ENCODE data around the gene PIRT.
"Not testable (repeated sequence)": the region's sequence is repeated elsewhere in the genome, so short reads cannot be mapped to it uniquely, and the experiment has no call there.

PIRT gene

DNA sequence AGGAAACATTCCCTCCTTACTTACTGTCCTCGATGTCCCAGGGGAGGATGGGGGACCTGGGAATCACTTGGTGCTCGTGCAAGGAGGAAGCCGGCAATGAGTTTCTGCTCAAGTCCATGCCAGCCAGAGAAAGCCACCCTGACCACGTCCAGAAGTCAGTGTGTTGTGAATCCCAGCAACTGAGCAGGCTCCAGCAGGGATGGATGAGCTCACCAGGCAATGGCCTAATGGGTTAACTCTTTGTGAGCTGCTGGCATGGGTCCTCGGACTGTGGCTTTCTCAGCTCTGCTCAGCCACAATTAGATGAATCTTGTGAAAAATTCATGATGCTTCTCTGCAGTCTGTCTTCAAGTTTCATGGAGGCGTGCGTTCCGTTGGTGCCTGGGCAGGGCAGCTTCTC, at the start of gene PIRT:
TSS of gene PIRT (minus strand) at position 167 of the 400 bp plus-strand sequence. CDS start 12,442 bp downstream, outside the sequence.
- no peak for DNase-seq

DNA sequence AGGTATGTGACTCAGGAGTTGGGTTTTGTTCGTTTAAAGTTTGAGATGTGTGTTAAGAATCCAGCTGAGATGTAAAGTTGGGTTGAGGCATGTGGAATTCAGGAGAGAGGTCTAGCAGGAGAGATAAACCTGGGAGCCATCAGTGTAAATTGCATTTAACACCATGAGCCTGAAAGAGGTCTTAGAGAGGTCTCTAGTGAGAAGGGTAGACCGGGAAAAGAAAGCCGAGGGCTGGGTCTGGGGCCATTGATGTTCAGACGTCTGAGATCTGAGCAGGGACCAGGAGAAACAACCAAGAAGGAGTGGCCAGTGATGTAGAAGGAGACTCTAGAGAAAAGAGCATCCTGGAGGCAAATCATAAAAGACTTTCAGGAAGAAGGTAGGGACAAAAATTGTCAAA, 44.1 kb upstream of the PIRT start:
- no peak for DNase-seq

DNA sequence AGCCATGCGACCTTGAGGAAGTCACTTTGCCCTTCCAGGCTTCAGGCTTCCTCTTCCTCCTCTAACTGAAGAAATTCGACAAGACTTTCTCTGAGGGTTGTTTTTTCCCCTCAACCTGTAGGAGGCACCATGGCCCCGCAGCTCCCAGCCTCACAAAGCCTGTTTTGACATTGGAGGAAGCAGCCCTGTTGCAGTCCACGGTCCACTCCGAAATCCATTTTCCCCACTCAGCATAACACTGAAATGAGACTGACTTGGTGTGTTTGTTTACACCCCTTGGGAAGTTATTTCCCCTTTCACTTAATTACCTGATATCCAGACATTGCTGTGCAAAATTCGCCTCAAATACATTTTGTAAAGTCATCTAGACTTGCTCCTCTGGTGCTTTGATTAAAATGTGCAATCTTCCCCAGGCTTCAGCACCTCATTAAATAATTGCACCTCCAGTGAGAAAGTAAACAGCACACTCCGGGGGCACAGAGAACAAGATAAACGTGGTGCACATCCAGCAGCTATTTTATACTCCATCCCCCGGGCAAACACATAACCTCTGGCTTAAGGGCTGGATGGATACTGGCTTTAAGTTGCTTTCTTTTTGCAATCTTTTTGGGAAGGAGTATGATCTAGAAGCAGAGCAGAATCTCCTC, 41.4 kb upstream of the PIRT start:
- peak in 1 of 2 experiments; percentile 10 for DNase-seq

GRCh38 chr17:10875984-10876555, 38.2 kb upstream of the PIRT start:
- peak; percentile 21 to 64 for DNase-seq

DNA sequence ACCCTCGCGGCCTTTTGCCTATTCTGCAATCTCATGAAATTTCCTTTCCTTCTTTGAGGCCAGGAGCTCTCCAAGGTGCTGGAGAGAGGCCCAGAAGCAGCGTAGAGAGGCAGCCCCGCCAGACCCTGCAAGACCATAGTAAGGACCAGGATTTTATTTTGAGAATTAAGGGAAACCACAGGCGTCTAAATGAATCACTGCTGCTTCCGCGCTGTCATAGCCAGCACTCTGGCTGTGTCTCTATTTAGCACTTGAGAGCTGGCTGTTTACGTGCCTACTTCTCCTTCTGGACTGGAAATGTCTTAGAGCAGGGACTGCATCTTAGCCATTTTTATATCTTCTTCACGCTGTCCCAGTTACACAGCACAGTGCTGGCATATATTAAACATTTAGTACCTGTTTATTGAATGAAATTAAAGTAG, 37.6 kb upstream of the PIRT start:
- DNase-seq, result no peak

DNA sequence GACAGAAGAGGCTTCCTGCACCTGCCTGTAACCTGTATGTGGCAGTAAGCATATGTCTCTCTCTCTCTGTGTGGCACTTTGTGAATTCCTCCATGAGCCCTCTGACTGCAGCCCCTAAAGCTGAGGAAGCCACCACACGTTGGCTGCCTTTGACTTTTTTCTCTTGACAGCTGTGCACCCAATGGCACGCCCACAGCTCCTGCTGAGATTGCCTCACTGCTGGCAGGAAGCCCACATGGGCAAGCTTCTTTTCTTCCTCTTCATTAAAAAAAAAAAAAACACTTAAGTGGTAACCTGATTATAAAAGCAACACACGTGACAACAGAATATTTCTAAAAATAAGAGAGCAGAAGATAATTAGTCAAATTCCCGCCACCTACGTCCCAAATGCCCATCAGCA, 34.0 kb upstream of the PIRT start:
- DNase-seq, result no peak

DNA sequence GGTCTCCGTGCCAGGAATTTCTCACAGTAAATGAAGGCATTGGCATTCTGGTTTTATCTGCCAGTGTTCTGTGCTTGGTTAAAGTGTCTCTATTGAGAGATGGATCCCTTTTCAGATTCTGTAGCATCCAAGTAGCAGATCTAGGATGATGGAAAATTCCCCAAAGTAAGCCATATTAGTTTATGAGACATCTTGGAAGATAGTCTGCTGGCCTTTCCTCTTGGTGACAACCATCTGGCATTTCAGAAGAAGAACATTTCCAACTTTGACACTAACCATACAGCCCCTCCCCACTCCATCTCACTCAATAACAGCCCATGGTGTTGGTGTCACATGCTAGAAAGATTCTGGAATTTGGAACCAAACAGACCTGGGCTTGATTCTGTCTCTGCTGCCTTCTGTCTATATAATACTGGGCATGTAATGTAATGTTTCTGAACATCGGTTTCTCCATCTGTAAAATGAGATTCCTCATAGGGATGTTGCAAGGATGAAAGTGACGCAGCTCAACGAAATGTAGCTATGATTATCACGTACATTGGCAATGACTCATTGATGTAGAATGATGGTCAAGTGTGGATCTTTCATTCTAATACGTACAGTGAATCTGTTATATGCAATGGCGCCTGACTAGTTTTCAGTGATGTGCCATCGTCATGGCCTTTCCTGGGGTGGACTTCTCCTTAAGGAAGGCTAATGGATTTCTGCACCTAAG, 32.6 kb upstream of the PIRT start:
- no peak for DNase-seq

- not testable (repeated sequence) for DNase-seq
Measured at GRCh38 chr17:10868744-10869143, 30.9 kb upstream of the PIRT start.

DNA sequence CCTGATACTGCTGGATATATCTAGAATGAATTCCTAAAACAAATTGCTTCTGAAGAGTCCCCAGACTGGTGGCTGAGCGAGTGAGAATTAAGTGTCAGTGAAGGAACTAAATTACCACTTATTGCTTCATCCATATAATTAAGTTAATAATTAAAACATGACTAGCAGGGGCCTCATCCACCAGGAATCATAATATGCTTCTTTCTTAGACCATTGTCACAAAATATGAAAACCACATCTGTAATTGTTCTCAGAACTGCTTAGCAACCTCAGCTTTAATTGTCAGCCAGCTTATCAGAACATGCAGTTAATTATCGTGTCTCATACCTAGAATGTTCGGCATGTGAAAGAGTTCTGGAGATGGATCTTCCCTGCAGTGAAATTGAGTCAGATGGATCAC, 21.2 kb upstream of the PIRT start:
- DNase-seq, result no peak

DNA sequence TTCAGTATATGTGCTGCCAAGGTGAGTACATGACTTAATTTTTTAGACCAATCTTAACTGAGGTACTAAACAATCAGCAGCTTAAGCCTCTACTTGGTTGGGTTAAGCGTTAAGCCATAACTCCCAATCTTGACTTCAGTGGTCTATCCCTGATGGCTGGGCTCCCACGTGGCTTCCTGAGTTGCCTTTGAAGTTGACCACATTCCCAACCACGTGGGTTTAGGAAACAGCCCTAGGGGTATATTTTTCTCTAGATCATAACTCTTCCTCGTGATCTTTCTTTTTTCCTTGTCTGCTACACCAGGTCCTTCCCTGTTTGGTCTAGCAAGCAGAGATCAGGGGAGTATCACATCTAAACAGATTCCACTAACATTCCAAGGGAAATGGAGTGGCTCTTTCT, 20.1 kb upstream of the PIRT start:
- no peak for DNase-seq

DNA sequence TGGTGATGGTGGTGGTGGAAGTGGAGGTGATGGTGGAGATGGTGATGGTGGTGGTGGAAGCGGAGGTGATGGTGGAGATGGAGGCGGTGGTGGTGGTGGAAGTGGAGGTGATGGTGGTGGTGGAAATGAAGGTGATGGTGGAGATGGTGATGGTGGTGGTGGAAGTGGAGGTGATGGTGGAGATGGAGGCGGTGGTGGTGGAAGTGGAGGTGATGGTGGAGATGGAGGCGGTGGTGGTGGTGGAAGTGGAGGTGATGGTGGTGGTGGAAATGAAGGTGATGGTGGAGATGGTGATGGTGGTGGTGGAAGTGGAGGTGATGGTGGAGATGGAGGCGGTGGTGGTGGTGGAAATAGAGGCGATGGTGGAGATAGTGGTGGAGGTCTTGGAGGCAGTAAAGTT, 8.7 kb upstream of the PIRT start:
- DNase-seq, result not testable (repeated sequence)

DNA sequence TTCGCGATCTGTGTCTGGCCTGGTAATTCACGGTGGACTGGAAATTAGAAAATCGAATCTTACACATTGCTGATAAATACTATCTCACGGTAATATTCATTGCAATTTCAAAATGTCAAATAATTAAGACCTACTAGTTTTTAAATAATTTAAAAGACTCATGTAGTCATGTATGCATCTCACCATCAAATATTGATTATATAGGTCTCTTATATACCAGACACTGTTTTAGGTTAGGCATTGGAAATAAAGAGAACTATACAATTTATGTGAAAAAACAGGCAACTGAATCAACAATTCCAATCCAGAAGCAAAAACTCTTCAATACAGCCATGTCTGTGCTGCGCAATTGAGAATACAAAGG, 7.5 kb upstream of the PIRT start:
- no peak for DNase-seq

- peak in 1 of 2 experiments; percentile 67 for DNase-seq
Measured at GRCh38 chr17:10844621-10845387, 6.9 kb upstream of the PIRT start.

- peak in 1 of 2 experiments; percentile 20 for DNase-seq
Measured at GRCh38 chr17:10843811-10844210, 5.9 kb upstream of the PIRT start.

GRCh38 chr17:10842658-10843057, 4.8 kb upstream of the PIRT start:
- DNase-seq, result no peak

DNA sequence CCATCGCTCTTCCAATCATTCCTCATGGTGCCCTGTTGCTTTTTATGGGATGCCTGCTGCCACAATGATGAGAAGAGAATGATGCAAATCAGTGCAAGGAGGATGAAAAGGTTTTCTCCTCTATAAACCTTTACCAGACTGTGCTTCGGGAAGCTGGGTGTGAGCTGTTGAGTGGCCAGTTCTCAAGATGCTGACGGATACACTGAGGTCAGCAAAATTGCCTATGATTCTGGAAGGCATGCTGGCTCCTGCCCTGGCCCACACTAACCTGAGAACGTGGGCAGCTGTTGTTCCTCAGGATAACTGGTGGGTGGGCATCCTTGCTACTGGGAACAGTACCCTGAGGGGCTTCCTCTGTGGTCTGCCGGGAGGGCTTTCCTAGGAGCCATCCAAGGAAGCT, 795 bp upstream of the PIRT start:
- peak in 1 of 2 experiments; percentile 18 for DNase-seq

DNA sequence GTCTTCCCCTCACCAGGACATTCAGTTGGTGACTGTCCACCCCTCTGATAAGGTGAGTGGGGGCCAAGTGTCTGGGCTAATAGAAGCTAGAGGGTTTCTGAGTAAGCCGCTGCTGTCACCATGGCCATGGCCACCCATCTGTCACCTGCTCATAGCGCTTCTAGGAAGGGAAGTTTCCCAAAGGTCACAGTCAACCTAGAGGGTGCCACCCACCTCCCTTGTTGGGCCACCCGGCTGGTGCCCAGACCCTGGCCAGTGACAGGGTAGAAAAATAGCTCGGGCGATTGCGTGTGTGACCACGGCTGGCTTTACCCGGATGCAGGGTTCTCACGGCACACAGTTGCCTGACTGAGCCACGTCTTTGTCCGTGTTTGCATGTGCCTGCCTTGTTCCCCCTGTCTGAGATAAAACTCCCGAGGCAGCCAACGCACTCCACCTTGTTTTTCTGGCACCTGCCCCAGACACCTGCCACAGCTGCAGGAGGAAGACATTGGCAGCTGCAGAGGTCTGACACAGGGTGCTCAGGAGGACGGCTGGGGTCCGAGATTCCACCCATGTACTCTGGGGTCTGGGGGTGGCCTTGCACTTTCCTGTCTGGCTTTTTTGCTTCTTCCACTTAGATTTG, 809 bp downstream of the PIRT start:
- DNase-seq, result peak in 1 of 2 experiments; percentile 42

DNA sequence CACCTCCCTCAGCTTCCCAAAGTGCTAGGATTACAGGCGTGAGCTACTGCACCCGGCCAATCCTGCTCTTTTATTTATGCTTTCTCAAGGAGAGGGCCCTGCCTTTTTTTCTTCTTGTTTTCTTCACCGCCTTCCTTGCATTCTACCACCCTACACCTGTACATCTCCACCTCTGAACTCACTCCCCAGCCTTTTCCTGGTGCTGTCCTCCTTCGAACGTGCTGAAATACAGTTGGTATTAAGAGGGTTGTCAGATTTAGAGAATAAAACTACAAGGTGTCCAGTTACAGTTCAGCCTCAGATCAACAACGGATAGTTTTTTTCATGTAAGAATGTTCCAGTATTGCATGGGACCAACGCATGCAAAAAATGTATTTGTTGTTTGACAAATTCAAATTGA, 1.7 kb downstream of the PIRT start:
- DNase-seq, result no peak

GRCh38 chr17:10831696-10832095, 6.2 kb downstream of the PIRT start:
- peak; percentile 45 to 81 for DNase-seq

GRCh38 chr17:10827898-10828552, 9.9 kb downstream of the PIRT start:
- DNase-seq, result no peak

GRCh38 chr17:10824874-10825273, 13.0 kb downstream of the PIRT start:
- no peak for DNase-seq

- DNase-seq, result no peak
Measured at GRCh38 chr17:10821770-10822169, 16.1 kb downstream of the PIRT start.
